MCF 10A (cell line): Measurements from ENCODE around the gene MT1M. TPM values are rescaled to one million over a fixed set of nuclear protein-coding genes. Genes with fewer than 3 reads are reported as not detected.
A peak's percentile ranks its signal among the peaks of the same experiment; 100 is the strongest.

Source experiments
- BruUV-seq: library from RNA; stranded (reverse); fragments of 400-500 nt; replicated peaks from 2 replicates; lab custom pipeline; 2021; lab: Mats Ljungman, UMichigan
- CTCF ChIA-PET: fragments of 300-600 bp; sonication (Branson Sonifier 250); formaldehyde crosslinking; extraction: SDS; loops from one replicate; lab custom pipeline; 2021; ENCODE audit warnings: antibody characterized with exemption, inconsistent platforms; lab: Yijun Ruan, JAX
- POLR2A ChIA-PET: fragments of 300-600, 350-650 bp; sonication (Branson Sonifier 250); formaldehyde crosslinking; extraction: SDS; loops from one replicate; lab custom pipeline; 2020; ENCODE audit warnings: antibody characterized with exemption, inconsistent platforms; lab: Yijun Ruan, JAX
- DNase-seq: peaks from one replicate; pipeline ENCODE4 v3.0.0-alpha.2; 2018; ENCODE audit not compliant: unreplicated experiment
- H3K27ac Mint-ChIP-seq: one replicate; pipeline ENCODE4 v1.8.0; 2022; ENCODE audit warnings: mild to moderate bottlenecking, low read depth, mixed read lengths; ENCODE audit not compliant: unreplicated experiment
- H3K27me3 Mint-ChIP-seq: one replicate; pipeline ENCODE4 v1.8.0; 2022; ENCODE audit warnings: mixed read lengths; ENCODE audit not compliant: insufficient read depth, unreplicated experiment
- H3K36me3 Mint-ChIP-seq: one replicate; pipeline ENCODE4 v1.8.0; 2022; ENCODE audit warnings: mild to moderate bottlenecking, moderate library complexity, mixed read lengths; ENCODE audit not compliant: insufficient read depth, unreplicated experiment
- H3K4me1 Mint-ChIP-seq: one replicate; pipeline ENCODE4 v1.8.0; 2022; ENCODE audit warnings: mixed read lengths; ENCODE audit not compliant: insufficient read depth, unreplicated experiment
- H3K4me3 Mint-ChIP-seq: one replicate; pipeline ENCODE4 v1.8.0; 2022; ENCODE audit warnings: mild to moderate bottlenecking, moderate library complexity, mixed read lengths; ENCODE audit not compliant: unreplicated experiment
- H3K9me3 Mint-ChIP-seq: one replicate; pipeline ENCODE4 v1.8.0; 2022; ENCODE audit warnings: mixed read lengths; ENCODE audit not compliant: unreplicated experiment
- CTCF ChIP-seq: fragments of 200-600 bp; IDR thresholded peaks from one replicate; pipeline ENCODE4 v1.8.0; 2022; ENCODE audit warnings: antibody characterized with exemption, mild to moderate bottlenecking; ENCODE audit not compliant: unreplicated experiment
- intact Hi-C: fragments of 100-400 bp; cut with micrococcal nuclease; formaldehyde crosslinking; loops from 2 replicates; pipeline ENCODE4 v1.14.1; 2022
- total RNA-seq: library from RNA; stranded (reverse); gene quantifications from 2 replicates; pipeline ENCODE4 v1.2.3, GENCODE V29; 2022

MT1M gene
- total RNA-seq, 1 experiment from 2014 or later, result not detected

DNA sequence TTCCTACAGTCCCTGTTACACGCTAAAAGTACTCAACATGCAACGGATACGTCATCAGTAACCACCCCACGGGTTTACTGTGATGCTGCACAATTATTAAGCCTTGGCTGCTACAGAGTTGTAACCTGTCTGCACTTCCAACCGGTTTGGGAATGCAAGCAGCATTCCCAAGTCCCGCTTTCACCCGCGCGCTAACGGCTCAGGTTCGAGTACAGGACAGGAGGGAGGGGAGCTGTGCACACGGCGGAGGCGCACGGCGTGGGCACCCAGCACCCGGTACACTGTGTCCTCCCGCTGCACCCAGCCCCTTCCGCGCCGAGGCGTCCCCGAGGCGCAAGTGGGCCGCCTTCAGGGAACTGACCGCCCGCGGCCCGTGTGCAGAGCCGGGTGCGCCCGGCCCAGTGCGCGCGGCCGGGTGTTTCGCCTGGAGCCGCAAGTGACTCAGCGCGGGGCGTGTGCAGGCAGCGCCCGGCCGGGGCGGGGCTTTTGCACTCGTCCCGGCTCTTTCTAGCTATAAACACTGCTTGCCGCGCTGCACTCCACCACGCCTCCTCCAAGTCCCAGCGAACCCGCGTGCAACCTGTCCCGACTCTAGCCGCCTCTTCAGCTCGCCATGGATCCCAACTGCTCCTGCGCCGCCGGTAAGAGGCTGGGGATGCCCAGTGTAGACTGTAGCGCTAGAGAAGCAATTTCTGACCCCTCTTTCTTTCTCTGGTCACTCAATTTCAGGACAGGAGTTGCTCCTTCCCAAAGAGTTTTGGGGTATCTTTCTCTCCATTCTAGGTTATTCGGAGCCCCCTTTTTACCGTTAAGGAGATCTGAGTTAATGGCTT, 24.2 kb upstream of the MT1M start, which contains the start of gene MT2A:
MT2A (plus strand) TSS at position 542 of the 833 bp plus-strand sequence; CDS start at position 614, 72 bp downstream.
- CTCF ChIA-PET, result interaction anchor here (0.6 kb wide), 1 partner anchor 8 kb away, joined by 3 read pairs; no protein-coding TSS in a partner anchor
- Mint-ChIP-seq H3K4me3 (peak within 1 kb of the TSS; percentile 93), H3K27me3 (no peaks in the 10 kb centered on the region), H3K27ac (peak within 1 kb of the TSS; percentile 99), H3K4me1 (peaks cover 50% of the 10 kb centered on the region), H3K36me3 (peaks cover 7% of the 10 kb centered on the region), H3K9me3 (no peaks in the 10 kb centered on the region)
- DNase-seq, result peak; percentile 97
- no peak for TF ChIP-seq CTCF
- no TSS peak for BruUV-seq
- intact Hi-C loops, result loop anchor here (1.0 to 5.0 kb wide), 2 partner anchors 17 to 34 kb away; partner anchors contain the start of gene MT1E
- POLR2A ChIA-PET, result interaction anchor here (0.6 to 15.3 kb wide), 30 partner anchors 16 to 1681 kb away, joined by 3 to 1404 read pairs (median 5); partner anchors contain the start of genes BBS2, MT1A, MT1B and MT1E

DNA sequence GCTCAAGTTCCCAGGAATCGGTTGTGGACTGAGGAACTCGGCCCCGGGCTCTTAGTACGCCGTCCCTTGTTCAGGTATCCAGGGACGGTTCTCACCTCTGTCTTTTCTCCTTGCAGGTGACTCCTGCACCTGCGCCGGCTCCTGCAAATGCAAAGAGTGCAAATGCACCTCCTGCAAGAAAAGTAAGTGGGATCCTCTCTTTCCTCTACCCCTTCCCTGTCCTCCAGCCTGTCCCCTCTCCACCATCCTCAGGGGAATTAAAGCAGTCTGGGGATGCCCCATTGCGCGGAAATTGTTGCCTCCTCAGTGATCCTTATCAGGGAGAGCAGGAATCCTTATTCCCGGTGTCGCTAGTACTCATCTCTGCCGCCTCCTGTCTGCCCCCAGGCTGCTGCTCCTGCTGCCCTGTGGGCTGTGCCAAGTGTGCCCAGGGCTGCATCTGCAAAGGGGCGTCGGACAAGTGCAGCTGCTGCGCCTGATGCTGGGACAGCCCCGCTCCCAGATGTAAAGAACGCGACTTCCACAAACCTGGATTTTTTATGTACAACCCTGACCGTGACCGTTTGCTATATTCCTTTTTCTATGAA, 23.5 kb upstream of the MT1M start:
- BruUV-seq, result TSS peak; percentile 97
- peak overlapping the region; percentile 99 for H3K27ac Mint-ChIP-seq
- H3K4me1 Mint-ChIP-seq, result peaks cover 54% of the 10 kb centered on the region
- POLR2A ChIA-PET, result interaction anchor here (0.7 to 15.3 kb wide), 30 partner anchors 8 to 670 kb away, joined by 3 to 1404 read pairs (median 6); partner anchors contain the start of genes BBS2, MT1B, MT1E and MT1F
- H3K36me3 Mint-ChIP-seq, result peaks cover 7% of the 10 kb centered on the region
- no peak for TF ChIP-seq CTCF
- no peaks in the 10 kb centered on the region for H3K9me3 Mint-ChIP-seq
- peak overlapping the region; percentile 93 for H3K4me3 Mint-ChIP-seq
- DNase-seq, result peak; percentile 15
- intact Hi-C loops, result loop anchor here (1.0 to 5.0 kb wide), 2 partner anchors 16 to 33 kb away; partner anchors contain the start of gene MT1E
- CTCF ChIA-PET, result no interaction called here
- H3K27me3 Mint-ChIP-seq, result no peaks in the 10 kb centered on the region

DNA sequence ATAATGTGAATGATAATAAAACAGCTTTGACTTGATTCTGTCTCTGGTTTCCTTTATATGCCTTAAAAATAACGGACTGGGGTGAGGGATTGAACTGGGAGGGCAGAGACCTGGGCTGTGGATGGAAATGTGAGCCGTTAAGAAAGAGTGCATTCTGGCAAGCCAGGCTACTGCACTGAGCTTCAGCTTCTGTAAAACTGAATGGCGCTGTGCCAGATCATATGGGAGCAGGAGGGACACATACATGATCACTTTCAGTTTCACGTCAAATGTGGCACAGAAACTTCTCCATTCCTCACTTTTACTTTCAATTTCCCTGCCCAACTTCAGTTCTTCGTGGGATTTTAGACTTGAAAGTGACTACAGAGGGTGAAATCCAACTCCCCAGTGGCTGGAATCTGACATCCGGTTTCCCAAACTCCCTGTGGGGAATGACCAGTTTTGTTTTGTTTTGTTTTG, 23.0 kb upstream of the MT1M start:
- Mint-ChIP-seq H3K27ac (peak overlapping the region; percentile 99), H3K27me3 (no peaks in the 10 kb centered on the region), H3K36me3 (peaks cover 7% of the 10 kb centered on the region), H3K4me3 (peak overlapping the region; percentile 93), H3K9me3 (no peaks in the 10 kb centered on the region), H3K4me1 (peaks cover 59% of the 10 kb centered on the region)
- TSS peak; percentile 85 for BruUV-seq
- no peak for TF ChIP-seq CTCF
- peak; percentile 84 for DNase-seq
- POLR2A ChIA-PET, result interaction anchor here (0.7 to 15.3 kb wide), 22 partner anchors 8 to 669 kb away, joined by 3 to 1404 read pairs (median 6); partner anchors contain the start of genes BBS2, HERPUD1, MT1B and MT1E
- CTCF ChIA-PET, result interaction anchor here (1.5 kb wide), 2 partner anchors 33 to 73 kb away, joined by 4 to 5 read pairs; no protein-coding TSS in a partner anchor
- intact Hi-C loops, result loop anchor here (5.0 kb wide), 1 partner anchor 33 kb away; no protein-coding TSS in a partner anchor
